Germinal center (tissue), 1 donor: Measurements from ENCODE around the gene RNF151.
"Not testable (repeated sequence)": the region's sequence is repeated elsewhere in the genome, so short reads cannot be mapped to it uniquely, and the experiment has no call there.

Source experiments
- DNase-seq: peaks from one replicate; pipeline ENCODE4 v3.0.0; 2012; ENCODE audit warnings: mixed read lengths, low spot score

The RNF151 gene

GRCh38 chr16:2009164-2009711 is 42.6 kb downstream of the RNF151 start:
- DNase-seq: peak; percentile 52

- peak; percentile 92 for DNase-seq
These were observed 43.3 kb downstream of the RNF151 start, which contains the start of gene ZNF598 for GRCh38 chr16:2009791-2010510. ZNF598 (minus strand) TSS chr16:2009821.

GRCh38 chr16:2011726-2012125 is 45.1 kb downstream of the RNF151 start:
- DNase-seq: not testable (repeated sequence)

GRCh38 chr16:2013527-2013926 is 46.9 kb downstream of the RNF151 start:
- no peak for DNase-seq

GRCh38 chr16:2015117-2015946 is 48.7 kb downstream of the RNF151 start:
- DNase-seq: no peak

- no peak for DNase-seq
These were observed 49.2 kb downstream of the RNF151 start for GRCh38 chr16:2015947-2016208.

- no peak for DNase-seq
These were observed 49.8 kb downstream of the RNF151 start for GRCh38 chr16:2016407-2016922.
